Colon (tissue), 2 donors: ENCODE results near the gene COX6B2.

Experiments
- FAIRE-seq: peaks from 2 replicates; lab custom pipeline; 2012; peaks lifted over from hg19 to GRCh38; lab: Jason Lieb, UNC
- donor health status: control.
- donor health status: control.

COX6B2 gene

DNA sequence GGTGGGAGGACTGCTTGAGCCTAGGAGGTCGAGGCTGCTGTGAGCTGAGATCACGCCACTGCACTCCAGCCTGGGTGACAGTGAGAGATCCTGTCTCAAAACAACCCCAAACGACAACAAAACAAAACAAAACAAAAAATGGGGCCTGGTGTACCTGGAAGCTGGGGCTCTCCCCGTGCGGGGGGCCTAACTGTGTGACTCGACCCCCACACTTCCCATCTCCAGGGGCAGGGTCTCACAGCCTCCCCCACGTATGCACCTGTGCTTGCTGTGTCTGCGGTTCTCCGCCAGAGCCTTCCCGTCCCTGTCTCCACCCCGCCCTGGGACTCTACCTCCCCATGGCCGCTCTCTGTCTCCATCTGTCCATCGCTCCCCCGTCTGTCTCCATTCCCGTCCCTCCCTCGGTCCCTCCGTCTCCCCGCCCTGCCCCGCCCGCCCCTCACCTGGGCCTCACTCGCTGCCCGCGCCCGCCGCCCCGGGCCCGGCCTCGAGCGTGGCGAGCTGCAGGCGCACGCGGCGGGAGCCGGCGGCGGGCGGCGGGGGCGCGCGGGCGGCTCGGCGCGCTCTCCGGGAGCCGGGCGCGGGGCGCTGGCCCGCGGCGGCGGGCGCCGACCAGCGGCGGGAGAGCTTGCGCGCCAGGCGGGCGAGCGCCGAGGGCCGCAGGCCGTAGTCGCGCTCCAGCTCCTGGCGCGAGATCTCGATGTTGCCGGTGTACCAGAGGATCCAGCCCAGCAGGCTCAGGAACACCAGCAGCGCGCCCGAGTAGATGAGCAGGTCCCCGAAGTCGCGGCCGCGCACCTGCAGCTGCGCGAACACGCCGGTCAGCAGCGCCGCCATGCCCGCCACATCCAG is 29.0 kb upstream of the COX6B2 start:
- FAIRE-seq, result no peak

DNA sequence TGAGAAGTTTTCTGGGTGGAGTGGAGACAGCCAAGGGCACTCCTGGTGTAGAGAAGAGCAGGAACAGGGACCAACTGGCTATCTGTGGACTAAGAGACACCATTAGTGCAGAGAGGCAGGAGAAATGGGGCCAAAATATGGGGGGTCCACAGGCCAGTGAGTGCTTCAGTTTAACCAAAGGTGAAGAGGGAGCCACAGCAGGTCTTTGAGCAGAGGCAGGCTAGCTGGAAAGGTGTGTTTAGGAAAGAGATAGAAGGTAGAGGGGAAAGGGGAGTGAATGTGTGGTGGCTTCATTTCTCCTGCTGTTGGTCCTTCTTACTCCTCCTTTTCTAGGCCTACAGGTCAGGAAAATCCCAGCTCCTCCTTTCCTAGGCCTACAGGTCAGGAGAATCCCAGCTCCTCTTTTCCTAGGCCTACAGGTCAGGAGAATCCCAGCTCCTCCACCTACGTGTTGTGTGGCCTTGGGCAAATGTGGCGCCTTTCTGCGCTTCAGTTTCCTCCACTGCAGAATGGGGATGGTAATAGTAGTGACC is 28.1 kb upstream of the COX6B2 start:
- no peak for FAIRE-seq

DNA sequence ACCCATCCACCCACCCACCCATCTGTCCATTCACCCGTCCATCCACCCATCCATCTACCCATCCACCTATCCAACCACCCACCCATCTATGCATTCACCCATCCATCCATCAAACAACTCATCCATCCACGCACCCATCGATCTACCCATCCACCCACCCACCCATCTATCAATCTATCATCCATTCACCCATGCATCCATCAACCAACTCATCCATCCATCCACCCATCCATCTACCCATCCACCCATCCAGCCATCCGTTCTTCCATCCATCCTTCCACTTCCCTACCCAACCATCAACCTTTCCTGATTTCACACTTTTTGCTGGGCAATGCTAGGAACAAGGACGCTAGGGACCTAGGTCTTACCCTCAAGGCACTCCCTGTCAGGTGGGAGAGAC is 27.5 kb upstream of the COX6B2 start:
- FAIRE-seq, result no peak

DNA sequence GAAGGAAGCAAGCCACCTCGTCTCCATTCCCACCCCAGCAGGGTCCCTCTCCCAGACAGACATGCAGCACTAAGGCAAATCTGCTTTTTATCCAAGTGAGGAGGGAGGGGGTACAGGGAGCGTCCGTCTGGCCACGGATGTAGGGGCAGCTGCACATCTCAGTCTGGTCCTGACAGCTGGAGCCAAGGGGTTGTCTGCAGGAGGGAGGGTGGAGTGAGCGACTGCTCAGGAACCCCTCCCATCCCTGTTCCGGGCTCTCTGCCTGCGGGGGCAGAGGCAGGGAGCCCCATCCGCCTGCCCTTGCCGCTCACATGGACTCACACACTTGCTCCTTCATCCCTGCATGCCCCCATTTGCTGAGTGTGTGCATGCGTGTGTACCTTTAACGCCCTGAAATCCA is 24.7 kb upstream of the COX6B2 start:
- no peak for FAIRE-seq

DNA sequence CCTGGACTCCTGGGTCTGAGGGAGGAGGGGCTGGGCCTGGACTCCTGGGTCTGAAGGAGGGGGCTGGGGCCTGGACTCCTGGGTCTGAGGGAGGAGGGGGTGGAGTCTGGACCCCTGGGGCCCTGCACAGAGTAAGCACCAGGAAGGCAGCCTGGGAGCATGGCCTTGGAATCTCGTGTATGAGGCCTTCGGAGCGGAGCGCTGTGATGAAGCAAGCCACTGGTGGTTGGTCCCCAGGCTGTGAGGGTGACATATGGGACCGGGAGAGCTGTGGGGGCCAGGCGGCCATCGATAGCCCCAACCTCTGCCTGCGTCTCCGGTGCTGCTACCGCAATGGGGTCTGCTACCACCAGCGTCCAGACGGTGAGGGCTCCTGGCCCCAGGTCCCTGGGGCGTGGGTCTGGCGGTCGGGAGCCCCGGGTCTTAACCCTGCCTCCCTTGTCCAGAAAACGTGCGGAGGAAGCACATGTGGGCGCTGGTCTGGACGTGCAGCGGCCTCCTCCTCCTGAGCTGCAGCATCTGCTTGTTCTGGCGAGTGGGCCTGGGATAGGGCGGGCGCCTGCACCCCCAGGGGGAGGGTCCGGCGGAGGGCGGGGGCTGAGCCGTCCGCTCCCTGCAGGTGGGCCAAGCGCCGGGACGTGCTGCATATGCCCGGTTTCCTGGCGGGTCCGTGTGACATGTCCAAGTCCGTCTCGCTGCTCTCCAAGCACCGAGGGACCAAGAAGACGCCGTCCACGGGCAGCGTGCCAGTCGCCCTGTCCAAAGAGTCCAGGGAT is 23.0 kb upstream of the COX6B2 start:
- FAIRE-seq, result no peak

DNA sequence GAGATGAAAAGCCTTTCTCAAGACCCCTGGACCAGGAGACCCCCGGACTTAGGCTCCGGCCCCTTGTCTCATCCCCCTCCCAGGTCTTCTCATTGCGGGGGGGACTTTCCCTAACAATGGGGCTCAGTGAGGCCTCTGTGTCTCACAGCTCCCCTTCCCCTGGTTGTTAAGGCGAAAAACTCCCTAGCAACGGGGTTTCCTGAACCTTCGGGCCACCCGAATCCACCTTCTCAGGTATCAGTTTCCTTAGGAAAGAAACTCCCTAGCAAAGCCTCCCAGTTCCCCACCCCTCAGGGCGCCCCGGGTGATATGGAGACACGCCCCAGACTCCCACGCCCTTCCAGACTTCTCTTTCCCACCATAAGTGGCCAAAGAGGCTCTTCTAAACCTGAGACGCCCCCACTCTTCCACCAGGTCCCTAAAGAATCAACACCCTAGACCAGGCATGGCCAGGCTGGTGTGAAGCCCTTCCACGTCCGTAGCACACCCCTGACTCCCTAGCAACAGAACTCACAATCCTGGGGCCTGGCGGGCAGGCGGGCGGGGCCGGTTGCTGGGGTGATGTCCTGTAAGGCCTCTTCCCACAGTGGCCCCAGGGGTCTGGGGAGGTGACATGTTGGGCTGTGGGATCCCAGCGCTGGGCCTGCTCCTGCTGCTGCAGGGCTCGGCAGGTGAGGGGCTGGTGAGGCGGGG is 21.9 kb upstream of the COX6B2 start, which contains the start of gene TMEM190:
Gene TMEM190, plus strand, starts transcription at position 586 of the 693 bp plus-strand sequence. Its CDS starts 28 bp downstream, at position 614.
- no peak for FAIRE-seq

DNA sequence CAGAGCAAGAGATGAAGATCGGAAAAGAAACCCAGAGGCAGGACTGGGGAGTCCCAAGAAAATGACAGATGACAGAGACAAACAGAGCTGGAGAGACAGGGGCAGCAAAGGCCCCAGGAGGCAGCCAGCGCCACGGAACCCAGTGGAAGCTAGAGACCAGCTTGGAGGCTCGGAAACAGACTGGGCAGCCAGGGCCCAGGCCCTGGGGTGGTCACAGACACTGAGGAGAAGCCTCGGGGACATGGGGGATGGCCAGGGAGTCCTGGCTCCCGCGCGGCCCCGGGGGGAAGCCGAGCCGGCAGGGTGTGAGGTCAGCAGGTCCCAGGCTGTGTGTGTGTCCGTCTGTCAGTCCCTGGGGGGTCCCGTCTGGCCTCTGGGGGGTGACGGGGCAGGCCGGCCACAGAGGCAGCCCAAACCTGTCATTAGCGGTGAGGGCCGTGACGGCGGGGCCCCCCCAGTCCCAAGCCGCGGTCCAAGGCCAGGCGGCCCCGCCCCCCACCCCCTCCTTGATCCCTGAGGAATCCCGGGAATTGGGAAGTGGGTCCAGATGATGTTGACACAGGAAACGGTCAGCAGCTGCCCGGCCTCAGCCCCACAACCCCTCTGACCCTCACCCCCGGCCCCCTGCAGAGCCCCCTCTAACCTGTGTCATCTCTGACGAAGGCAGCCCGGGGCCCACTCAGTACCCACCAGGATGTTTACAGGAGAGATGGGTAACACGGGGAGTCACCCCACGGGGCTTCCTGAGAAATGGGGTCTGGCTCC is 19.7 kb upstream of the COX6B2 start:
- FAIRE-seq, result no peak

DNA sequence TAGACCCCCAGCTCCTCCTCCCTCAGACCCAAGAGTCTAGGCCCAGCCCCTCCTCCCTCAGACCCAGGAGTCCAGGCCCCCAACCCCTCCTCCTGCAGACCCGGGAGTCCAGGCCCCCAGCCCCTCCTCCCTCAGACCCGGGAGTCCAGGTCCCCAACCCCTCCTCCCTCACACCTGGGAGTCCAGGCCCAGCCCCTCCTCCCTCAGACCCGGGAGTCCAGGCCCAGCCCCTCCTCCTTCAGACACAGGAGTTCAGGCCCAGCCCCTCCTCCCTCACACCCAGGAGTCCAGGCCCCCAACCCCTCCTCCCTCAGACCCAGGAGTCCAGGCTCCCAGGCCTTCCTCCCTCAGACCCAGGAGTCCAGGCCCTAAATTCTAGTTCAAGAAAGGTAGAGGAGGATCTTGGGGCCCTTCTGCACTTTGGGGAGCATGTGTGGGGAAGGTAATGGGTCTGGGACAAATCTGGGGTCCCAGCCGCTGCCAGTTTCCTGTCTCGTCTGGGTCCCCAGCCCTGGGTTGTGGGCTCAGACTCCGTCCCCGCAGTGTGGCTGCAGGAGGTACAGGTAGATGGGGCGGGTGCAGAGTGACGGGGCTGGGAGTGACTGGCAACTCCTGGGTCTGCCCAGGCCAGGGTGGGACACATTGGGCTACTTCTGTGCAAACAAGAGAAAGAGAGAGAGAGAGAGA is 18.9 kb upstream of the COX6B2 start:
- no peak for FAIRE-seq

DNA sequence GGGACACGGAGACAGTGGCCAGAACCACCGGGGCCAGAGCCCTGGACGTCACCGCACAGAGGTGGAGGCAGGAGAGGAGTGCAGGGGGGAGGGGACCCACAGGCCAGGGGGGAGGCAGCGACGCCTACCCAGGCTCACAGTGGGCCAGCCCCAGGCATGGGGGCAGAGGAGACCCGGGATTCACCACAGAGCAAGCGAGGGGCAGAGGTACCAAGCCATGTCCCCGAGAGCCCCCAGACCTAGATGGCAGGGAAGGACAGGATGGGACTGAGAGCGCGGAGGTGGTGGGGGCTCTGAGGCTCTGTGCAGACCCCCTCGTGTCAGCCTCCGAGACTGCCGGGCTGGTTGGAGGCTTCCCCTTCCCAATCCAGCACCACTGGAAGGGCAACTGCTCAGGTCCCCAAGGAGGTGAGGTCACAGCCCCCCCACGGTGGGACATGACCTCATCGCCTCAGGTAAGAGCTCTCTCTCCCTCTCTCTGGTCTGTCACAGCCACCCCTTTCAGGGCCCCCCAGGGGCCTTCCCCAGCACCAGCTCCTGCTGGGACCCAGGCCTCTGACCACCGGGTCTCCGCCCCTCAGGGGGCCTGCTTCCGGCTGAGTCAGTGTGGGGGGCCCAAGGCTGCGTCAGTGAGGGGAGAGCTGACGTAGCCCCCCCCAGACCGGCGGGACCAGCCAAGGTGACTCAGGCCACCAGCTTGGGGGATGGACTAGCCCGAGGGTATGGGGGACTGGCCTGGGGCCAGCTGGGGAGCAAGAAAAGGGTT is 18.0 kb upstream of the COX6B2 start:
- no peak for FAIRE-seq

DNA sequence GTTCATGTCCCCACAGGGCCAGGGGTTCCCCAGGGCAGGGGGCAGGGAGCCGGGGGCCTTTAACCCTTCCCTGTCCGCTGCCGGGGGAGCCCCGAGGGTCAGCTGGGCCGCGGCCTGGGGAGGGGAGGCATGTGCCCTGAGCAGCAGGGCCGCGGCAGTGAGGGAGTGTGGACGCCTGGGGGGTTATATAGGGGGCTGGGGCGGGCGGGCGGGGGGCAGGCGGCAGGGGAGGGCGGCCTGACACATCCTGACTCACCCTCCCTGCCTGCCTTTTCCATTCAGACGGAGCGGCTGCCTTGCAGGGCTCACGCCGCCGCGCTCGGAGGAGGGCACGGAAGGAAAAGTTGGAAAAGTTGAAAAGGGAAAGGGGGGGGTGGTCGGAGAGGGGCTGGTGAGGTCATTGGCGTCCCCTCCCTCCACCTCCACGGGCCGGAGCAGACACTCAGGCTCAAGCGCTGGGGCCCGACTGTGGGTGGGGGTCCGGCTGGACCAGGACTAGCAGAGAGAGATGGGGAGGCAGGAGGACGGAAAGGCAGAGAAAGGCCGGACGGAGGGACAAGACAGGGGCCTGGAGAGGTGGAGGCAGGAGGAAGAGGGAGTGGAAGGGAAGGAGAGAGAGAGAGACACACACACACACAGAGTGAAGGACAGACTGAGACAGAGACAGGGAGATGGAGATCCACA is 15.9 kb upstream of the COX6B2 start, which contains the start of gene IL11:
Gene IL11, minus strand, starts transcription at position 159 of the 684 bp plus-strand sequence. Its CDS starts 153 bp downstream, at position 6.
- FAIRE-seq, result no peak

DNA sequence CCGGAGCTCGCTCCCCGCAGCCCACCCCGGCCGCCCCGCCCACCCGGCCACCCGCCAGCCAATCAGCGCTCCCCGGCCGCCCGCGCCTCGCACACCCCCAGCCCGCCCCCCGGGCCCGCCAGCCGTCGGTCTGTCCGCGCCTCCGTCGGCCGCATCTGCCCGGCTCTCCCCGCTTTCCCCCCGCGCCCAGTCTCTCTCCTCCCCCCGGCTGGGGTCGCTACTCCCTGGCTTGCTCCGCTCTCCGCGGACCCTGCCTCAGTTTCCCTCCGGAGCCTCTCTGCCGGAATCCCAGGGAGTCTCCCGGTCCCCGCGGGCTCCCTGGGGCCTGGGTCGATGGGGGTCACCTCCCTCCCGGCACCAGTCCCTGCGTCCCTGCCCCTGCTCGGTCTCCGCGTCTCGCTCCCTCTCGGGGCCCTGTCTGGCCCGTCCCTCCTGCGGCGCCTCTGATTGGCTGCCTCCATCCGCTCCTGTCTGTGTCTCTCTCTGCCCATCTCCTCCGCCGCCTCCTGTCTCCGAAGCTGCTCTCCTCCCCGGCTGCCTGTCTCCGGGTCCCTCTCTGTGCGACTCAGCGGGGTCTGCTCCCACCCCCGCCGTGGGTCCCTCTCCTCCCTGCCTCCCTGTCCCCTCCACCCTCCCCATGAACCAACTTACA is 15.3 kb upstream of the COX6B2 start:
- no peak for FAIRE-seq

DNA sequence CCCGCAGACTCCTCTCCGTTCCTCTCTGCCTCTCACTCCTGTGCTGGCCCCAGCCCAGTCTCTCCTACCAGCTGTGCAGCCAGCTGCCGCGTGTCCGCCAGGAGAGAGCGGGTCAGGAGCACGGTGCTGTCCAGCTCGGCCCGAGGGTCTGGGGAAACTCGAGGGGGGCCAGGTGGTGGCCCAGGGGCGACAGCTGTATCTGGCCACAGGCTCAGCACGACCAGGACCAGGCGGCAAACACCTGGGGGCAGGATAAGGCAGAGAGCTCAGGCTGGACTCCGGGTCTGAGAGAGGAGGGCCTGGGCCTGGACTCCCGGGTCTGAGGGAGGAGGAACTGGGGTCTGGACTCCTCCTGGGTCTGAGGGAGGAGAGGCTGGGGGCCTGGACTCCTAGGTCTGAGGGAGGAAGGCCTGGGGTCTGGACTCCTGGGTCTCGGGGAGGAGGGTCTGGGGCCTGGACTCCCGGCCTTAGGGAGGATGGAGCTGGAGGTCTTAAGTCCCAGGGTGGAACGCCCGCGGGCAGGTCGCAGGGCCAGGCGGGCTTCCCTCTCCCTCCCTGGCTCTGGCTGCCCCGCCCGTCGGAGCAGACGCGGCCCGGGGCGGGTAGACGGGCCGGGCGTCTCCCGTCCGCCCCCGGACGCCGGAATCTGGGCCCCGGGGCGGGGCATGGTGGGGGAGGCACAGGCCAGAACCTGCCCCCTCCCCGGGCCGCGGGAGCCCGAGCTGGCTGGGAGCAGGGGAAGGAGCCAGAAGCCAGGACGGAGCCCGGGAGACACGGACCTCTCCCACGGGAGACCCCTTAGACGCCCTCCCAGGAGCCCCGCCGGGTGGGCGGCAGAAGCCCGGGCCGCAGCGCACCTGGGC is 14.4 kb upstream of the COX6B2 start:
- FAIRE-seq, result no peak

DNA sequence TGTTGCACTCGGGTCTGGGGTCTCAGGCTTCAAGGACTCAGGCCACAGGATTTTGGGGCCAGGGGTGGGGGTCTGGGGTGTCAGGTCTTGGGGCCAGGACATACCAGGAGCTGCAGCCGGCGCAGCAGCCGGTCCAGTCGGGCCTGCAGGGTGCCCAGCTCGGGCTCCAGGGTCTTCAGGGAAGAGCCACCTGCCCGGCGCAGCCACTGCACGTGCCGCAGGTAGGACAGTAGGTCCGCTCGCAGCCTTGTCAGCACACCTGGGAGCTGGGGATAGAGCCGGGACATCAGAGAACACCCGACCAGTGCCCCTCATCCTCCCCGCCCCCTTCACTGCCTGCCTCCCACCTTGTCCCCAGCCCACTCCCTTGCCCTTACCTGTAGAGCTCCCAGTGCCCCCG is 13.6 kb upstream of the COX6B2 start:
- no peak for FAIRE-seq

DNA sequence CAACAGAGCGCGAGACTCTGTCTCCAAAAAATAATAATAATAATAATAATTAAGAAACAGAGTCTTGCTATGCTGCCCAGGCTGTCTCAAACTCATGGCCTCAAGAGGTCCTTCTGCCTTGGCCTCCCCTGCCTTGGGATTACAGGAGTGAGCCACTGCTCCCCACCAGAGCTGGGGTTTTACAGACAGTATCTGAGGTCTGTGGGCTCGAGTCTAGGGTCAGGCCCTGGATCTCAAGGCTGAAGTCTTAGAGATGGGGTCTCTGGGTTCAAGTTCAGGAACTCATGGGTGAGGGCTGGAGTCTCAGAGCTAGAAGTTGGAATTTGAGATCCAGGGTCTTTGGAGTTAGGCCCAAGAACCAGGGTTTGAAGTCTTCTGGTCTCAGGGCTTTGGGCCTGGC is 12.3 kb upstream of the COX6B2 start:
- no peak for FAIRE-seq

DNA sequence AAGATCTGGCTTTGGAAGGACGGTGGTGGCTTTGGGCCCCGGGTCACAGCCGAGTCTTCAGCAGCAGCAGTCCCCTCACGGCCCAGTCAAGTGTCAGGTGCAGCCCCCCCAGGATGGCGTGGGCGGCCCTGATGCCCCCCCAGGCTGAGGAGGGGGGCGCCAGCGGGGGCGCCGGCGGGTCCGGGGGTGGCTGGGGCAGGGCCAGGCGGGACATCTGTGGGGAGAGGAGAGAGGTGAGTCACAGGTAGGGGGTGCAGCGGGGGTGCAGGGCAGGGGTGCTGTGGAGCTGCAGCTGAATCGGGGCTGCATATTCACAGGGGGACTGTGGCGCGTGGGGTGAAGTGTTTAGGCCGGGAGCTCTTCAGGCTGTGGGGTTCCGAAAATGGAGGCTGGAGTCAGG is 11.4 kb upstream of the COX6B2 start:
- FAIRE-seq, result no peak

DNA sequence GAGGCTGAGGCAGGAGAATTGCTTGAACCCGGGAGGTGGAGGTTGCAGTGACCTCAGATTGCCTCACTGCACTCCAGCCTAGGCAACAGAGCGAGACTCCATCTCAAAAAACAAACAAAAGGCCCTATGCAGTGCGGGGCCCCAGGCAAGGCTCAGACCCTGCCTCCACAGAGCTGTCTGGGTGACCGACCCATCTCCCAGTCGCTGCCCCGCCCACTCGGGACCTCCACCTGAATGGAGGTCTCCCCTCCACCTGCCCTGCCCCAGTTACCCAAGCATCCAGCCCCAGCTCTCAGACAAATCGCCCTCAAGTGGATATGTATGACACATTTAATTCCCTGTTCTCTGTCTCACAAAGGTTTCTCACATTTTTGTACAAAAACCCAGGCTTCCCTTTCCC is 10.7 kb upstream of the COX6B2 start:
- FAIRE-seq, result no peak

DNA sequence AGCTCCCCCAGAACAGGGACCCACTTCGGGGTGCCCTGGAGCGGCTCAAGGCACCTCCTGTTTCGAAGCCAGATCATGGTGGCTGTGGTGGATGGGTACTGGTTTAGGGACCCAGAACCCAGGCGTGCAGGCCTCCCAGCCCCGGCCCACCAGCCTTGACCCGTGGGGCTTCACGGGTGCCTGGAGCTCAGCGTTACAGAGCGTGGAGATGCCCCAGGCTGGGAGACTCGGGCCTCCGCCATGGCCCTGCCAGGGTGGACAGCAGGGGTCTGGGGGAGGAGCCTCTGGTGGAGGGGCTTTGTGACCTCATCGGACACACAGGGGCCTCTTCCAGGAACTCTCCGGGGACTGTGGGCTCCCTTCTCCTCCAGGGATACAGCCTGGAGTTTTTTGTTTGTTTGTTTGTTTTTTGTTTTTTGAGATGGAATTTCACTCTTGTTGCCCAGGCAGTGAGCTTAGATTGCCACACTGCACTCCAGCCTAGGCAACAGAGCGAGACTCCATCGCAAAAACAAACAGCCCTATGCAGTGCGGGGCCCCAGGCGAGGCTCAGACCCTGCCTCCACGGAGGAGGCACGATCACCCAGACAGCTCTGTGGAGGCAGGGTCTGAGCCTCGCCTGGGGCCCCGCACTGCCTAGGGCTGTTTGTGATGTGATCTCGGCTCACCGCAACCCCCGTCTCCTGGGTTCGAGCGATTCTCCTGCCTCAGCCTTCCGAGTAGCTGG is 8.6 kb upstream of the COX6B2 start, which contains the start of gene GARIN5B:
Gene GARIN5B, minus strand, starts transcription at position 271 of the 727 bp plus-strand sequence. Its CDS starts 194 bp downstream, at position 77.
- no peak for FAIRE-seq
